ENCODE data around the gene RASAL2. TPM values are rescaled to one million over a fixed set of nuclear protein-coding genes. Genes with fewer than 3 reads are reported as not detected.

Gene RASAL2
- total RNA-seq, 1 experiment from 2014 or later = 22.2 TPM

DNA sequence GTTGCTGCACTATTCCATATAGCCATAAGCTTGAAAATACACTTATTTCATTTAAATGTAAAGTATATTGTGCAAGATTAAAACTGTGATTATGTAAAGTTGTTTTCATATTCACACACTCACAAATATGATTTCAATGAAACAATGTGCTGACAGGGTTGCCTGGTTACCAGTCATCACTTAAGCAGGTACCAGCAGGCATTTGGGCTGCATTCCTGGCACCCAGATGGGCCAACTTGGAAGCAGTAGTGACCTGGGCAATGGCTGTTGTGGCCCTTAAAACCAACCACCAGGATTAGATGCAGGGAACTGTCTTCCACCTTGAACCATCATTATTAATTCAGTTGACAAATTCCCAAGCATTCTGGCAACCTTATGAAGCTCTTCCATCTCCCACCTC, 45.0 kb upstream of the RASAL2 start:
- H2BK20ac ChIP-seq (ENCODE audit: low read depth, low read length, poor library complexity, severe bottlenecking) = no peak overlapping the region
- H3K23ac ChIP-seq (ENCODE audit: insufficient read length, low read depth, low read length) = no peak overlapping the region
- H2AK5ac ChIP-seq (ENCODE audit: insufficient read length, low read length) = no peak overlapping the region
- H3K36me3 Mint-ChIP-seq (ENCODE audit: insufficient read depth in 1 of 3, low read depth in 3 of 3) = no peaks in the 10 kb centered on the region
- no peak overlapping the region for H3K56ac ChIP-seq (ENCODE audit: insufficient read length, low read depth, low read length)
- H3K27me3 ChIP-seq (ENCODE audit: insufficient read depth, low read length) = no peaks in the 10 kb centered on the region
- no peaks in the 10 kb centered on the region for H4K20me1 ChIP-seq (ENCODE audit: control insufficient read depth, insufficient read depth, insufficient read length)
- no peak overlapping the region for H2BK15ac ChIP-seq (ENCODE audit: low read depth, low read length)
- H3K4me1 Mint-ChIP-seq = peaks cover 29 to 33% of the 10 kb centered on the region in 2 experiments
- no peak overlapping the region for H3K4me2 ChIP-seq (ENCODE audit: insufficient read depth, insufficient read length, low read length)
- no peak overlapping the region for H2BK12ac ChIP-seq (ENCODE audit: insufficient read length, low read depth, low read length)
- H2AFZ ChIP-seq (ENCODE audit: low read length) = no peak overlapping the region
- no peak overlapping the region for H2BK120ac ChIP-seq (ENCODE audit: low read depth, low read length, poor library complexity, severe bottlenecking)
- no peaks in the 10 kb centered on the region for H3K27me3 Mint-ChIP-seq (ENCODE audit: low read depth)
- H4K8ac ChIP-seq (replicated peaks; ENCODE audit: insufficient read length, low read depth, low read length) = no peak overlapping the region
- H3K9me3 ChIP-seq (ENCODE audit: control insufficient read depth, low read depth, low read length) = no peaks in the 10 kb centered on the region
- H2BK5ac ChIP-seq (ENCODE audit: insufficient read length, low read length) = no peak overlapping the region
- H3K79me2 ChIP-seq (ENCODE audit: insufficient read depth, low read length) = no peaks in the 10 kb centered on the region
- no peak overlapping the region for H4K5ac ChIP-seq (ENCODE audit: insufficient read length, low read depth, low read length)
- H3K27ac Mint-ChIP-seq = no peak overlapping the region
- H3K4ac ChIP-seq (ENCODE audit: low read depth, low read length) = no peak overlapping the region
- H4K91ac ChIP-seq (ENCODE audit: insufficient read length, low read depth, low read length) = no peak overlapping the region
- H3K9ac ChIP-seq (ENCODE audit: extremely low read depth, insufficient read length, low read length) = no peak overlapping the region
- H3K9me3 Mint-ChIP-seq = no peaks in the 10 kb centered on the region
- H3K14ac ChIP-seq (ENCODE audit: insufficient read depth, low read length) = no peak overlapping the region
- no peak for DNase-seq
- no peak overlapping the region for H3K27ac ChIP-seq (ENCODE audit: insufficient read length, low read depth, low read length)
- H3K4me3 Mint-ChIP-seq = no peak overlapping the region
- no peak overlapping the region for H3T11ph ChIP-seq (ENCODE audit: low read length)
- H3K18ac ChIP-seq (ENCODE audit: insufficient read length, low read depth, low read length) = no peak overlapping the region
- H3K23me2 ChIP-seq (ENCODE audit: insufficient read length, low read depth, low read length, poor library complexity, severe bottlenecking) = no peaks in the 10 kb centered on the region
- H3K79me1 ChIP-seq (ENCODE audit: insufficient read depth, low read depth, low read length, poor library complexity, severe bottlenecking) = no peaks in the 10 kb centered on the region
- H3K4me1 ChIP-seq (ENCODE audit: insufficient read depth, low read length) = peaks cover 5% of the 10 kb centered on the region; the same call in 1 of the 2 replicates
- TF ChIP-seq, protein P1, sequence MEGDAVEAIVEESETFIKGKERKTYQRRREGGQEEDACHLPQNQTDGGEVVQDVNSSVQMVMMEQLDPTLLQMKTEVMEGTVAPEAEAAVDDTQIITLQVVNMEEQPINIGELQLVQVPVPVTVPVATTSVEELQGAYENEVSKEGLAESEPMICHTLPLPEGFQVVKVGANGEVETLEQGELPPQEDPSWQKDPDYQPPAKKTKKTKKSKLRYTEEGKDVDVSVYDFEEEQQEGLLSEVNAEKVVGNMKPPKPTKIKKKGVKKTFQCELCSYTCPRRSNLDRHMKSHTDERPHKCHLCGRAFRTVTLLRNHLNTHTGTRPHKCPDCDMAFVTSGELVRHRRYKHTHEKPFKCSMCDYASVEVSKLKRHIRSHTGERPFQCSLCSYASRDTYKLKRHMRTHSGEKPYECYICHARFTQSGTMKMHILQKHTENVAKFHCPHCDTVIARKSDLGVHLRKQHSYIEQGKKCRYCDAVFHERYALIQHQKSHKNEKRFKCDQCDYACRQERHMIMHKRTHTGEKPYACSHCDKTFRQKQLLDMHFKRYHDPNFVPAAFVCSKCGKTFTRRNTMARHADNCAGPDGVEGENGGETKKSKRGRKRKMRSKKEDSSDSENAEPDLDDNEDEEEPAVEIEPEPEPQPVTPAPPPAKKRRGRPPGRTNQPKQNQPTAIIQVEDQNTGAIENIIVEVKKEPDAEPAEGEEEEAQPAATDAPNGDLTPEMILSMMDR (conservative IDR thresholded peaks at IDR 0.05) = no peak
